ENCODE results near the gene ITIH3.

GRCh38 chr3:52809149-52809548, 14.6 kb downstream of the ITIH3 start:
- TF ChIP-seq TAF1 (IDR thresholded peaks at IDR 0.05; ENCODE audit: low read depth, low read length), result no peak
- TF ChIP-seq SPI1 (IDR thresholded peaks at IDR 0.05; ENCODE audit: low read depth, low read length), result no peak
- no peak for TF ChIP-seq POLR2A (IDR thresholded peaks at IDR 0.05; ENCODE audit: low read depth, low read length)
- no peak for TF ChIP-seq POLR2AphosphoS5 (IDR thresholded peaks at IDR 0.05; ENCODE audit: low read depth, low read length)
- TF ChIP-seq PAX5 (IDR thresholded peaks at IDR 0.05; ENCODE audit: insufficient read depth, low read length, severe bottlenecking), result no peak

All from GM12891 (cell line).